Panc1 (cell line): ENCODE data around the gene SNX1.

Experiments
- CTCF ChIP-seq: fragments of 450-650 bp; IDR thresholded peaks from 2 replicates; pipeline ENCODE4 v1.5.1; 2017; ENCODE audit warnings: mild to moderate bottlenecking
- POLR2AphosphoS5 ChIP-seq: IDR thresholded peaks from 2 replicates; pipeline ENCODE4 v1.6.1; 2012; ENCODE audit warnings: mild to moderate bottlenecking, low read depth, low read length, moderate library complexity

GRCh38 chr15:64143276-64143675 lies 47.5 kb downstream of the SNX1 start:
- TF ChIP-seq POLR2AphosphoS5 (no peak), CTCF (no peak)
